ENCODE results near the gene LRRC8A.
"Not testable (repeated sequence)": the region's sequence is repeated elsewhere in the genome, so short reads cannot be mapped to it uniquely, and the experiment has no call there.

Gene LRRC8A

GRCh38 chr9:128923493-128923883 lies 41.6 kb downstream of the LRRC8A start:
- no peak for DNase-seq

- peak; percentile 67 for DNase-seq
These were observed 45.9 kb downstream of the LRRC8A start for GRCh38 chr9:128927731-128928411.

DNA sequence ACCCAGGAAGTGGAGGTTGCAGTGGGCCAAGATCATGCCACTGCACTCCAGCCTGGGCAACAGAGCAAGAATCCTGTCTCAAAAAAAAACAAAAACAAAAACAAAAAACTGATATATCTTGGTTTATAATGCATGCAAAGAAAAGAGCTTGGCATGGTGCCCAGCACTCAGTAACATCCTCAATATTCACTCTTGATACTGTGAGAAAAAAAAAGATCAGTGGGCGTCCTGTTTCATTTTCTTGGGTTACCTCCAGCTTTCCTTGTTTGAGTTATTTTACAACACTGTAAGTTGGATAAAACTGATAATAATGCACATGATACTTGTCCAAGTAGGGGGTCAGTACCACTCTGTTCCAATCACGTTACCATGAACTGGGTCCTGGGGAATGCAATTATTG lies 46.7 kb downstream of the LRRC8A start:
- no peak for DNase-seq

DNA sequence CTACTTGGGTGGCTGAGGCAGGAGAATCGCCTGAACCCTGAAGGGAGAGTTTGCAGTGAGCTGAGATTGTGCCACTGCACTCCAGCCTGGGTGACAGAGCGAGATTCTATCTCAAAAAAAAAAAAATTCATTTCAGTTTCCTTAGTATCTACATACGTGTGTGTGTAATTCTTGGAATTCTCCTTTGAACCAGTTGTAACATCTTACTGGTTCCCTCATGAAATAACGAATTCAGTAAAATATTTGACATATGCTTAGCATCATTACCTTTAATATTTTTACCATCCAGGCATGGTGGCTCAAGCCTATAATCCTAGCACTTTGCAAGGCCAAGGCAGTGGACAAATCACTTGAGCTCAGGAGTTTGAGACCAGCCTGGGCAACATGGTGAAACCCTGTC lies 47.6 kb downstream of the LRRC8A start:
- no peak for DNase-seq

- no peak for DNase-seq
These were observed 51.8 kb downstream of the LRRC8A start for GRCh38 chr9:128933731-128934130.

DNA sequence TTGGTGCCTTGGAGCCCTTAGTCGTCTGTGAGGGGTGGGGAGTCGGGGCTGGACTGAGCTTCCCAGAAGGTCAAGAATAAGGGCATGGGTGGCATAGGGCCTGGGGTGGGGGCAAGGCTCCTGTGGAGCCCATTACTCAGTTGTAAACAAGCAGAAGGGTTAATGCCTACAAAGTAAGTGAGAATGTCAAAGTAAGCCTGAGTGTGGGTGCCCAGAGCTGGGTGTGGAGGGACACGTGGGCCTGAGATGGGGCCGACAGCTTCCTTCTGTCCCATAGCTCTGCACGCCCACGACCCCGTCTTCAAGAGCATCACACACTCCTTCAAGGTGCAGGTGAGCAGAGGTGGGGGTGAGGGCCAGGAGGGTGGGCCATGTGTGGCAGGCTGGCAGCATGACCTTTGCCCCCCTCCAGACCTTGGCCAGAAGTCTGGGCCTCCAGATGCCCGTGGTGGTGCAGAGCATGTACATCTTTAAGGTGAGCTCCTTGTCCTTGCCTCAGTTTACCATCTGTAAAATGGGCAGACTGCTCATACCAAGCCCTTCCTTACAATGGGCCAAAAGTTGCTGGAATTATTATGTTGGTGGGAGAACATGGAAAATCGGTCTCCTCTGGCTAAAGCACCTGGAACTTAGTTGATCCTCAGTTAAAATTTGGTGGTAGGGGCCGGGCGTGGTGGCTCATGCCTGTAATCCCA lies 54.4 kb downstream of the LRRC8A start:
- DNase-seq: no peak

DNA sequence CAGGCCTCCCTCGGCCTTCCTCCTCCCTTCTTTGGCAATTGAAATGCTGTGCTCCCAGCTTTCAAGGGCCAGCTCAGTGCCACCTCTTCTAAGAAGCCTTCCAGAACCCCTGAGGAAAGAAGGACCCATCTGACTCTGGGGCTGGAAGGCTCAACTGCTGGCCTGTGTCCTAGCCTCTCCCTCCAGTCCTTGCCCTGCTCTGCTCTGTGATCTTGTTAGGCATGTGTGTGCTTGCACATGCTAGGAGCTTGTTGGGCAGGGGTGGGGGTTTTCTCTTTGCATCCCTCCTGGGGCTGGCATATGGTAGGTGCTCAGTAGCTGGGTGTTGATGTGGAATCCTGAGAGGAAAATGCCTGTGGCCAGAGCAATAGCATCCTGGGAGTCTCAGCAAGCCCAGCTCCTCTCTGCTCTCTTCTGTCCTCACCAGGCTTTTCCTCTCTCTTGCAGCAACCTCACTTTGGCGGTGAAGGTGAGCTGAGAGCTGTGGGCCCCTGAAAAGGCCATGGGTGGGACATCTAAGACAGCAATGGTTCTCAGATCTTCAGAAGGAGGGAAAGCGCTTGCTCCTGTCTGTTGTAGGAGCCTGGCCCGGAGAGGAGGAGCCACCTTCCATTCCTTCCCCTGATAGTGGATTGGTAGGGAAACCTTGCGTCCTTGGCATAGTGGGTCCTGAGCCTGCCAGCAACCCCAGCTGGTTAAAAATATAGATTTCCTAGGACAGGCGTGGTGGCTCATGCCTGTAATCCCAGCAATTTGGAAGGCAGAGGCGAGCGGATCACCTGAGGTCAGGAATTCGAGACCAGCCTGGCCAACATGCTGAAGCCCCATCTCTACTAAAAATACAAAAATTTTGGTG lies 55.6 kb downstream of the LRRC8A start:
- no peak for DNase-seq

DNA sequence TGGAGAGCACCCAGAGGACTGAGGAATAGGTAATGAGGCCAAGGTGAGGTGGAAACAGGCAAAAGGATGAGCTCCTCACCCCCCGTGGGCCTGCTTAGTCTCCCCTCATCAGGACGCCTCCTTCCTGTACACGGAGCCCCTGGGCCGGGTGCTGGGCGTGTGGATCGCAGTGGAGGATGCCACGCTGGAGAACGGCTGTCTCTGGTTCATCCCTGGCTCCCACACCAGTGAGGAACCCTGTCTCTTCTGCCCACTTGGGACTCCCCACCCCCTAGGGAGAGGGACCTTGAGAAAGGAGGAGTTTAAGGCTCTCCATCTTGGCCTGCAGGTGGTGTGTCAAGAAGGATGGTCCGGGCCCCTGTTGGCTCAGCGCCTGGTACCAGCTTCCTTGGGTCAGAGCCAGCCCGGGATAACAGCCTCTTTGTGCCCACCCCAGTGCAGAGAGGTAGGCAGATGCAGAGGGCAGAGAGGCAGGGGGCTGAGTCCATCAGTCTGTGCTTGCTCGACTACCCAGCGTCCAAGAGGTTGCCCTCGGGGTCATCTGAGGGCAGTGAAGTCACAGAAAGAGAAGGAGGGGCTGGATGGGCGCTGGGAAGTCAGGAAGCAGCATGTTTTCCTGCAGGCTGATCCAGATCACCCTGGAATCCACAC lies 58.5 kb downstream of the LRRC8A start:
- DNase-seq: no peak

DNA sequence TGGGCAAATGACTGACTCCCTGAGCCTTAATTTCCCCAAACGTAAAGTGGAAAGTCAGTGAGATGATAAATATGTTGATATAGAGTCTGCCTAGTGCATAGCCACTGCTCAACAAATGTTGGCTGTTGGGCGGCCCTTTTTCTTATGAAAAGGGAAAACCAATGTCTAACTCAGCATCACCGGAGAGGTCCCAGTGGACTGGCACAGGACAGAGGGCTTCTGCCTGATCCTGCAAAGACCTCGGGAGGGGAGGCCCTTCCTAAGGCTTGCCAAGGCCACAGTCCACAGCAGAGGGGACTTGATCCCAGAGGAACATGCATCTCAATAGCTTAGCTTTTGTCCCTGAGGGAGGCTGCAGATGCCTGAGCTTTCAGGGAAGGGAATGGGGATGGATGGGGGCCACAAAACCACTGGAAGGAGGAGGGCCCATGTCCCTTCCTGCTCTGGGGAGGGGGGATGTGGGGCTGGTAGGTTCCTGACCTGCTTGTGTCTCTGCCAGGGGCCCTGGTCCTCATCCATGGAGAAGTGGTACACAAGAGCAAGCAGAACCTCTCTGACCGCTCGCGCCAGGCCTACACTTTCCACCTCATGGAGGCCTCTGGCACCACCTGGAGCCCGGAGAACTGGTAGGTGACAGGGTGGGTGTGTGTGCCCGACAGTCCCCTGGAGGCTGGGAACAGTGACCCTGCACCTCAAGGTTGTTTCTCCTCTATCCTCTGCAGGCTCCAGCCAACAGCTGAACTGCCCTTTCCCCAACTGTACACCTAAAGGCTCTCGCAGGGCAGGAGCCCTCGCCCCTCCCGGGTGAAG lies 59.2 kb downstream of the LRRC8A start:
- DNase-seq: no peak

DNA sequence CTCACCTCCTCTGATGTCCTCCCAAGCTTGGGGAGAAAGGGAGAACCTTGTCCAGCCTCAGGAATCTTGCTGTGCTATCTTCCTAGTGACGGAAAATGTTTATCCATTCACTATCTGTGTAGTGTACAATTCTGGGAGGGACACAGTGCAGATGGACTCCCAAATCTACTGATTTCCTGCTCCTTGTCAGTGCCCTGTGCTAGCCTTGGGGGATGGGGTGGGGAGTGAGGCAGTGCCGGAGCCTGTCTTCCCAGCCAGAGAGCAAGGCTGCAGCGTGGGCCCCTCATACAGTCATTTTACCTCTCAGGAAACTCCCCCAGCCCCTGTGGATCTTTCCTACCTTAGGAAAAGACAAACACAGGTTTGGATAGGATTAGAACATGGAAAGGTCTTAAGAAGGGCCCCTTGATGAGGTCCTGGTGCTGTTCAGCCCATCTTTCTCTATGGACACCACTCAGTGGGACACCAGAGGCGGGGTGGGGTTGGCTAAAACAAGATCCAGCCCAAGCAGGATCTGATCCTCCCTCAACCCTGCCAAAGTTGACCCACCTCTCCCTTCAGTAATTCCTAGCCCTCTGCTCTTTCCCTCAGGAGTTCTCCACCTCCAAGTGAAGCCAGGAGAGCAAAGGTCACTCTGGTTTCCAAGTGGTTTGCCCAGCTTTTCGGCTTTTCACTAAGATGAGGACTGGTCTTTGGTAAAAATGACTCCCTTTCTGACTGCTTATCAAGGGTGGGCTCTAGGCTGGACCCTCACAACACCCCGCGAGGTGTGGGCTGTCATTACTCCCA lies 62.1 kb downstream of the LRRC8A start:
- no peak for DNase-seq

- not testable (repeated sequence) for DNase-seq
These were observed 63.0 kb downstream of the LRRC8A start for GRCh38 chr9:128944966-128945365.

GRCh38 chr9:128945798-128946501 lies 64.0 kb downstream of the LRRC8A start:
- DNase-seq: no peak

DNA sequence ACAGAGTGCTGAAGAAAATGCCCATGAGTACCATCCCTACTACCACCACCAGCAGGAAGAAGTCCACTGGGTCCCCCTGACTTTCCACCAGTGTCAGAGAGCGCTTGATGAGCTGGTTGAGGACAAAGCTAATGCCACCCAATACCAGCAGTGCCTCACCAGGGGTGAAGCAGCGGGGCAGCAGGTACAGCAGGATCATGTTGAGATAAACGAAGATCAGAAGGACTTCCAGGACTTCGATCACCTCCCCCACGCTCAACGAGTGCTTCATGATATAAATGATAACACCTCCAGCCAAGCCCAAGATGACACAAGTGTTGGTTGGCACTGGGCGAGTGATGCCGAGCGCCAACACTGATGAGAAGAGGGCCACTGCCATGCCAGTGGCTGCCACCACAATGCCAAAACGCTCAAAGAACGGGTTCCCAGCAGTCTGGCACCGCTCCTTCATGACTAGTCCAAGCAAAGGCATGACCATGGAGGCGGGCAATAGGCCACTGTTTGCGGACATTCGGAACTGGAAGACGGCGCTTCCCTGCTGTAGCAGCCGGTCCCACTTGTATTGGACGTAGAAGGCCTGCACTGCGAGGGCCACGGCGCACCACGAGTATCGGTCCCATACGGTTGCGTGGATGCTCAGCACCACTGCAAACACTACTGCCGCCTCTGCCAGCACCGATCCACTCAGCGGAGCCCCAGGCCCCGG lies 64.8 kb downstream of the LRRC8A start:
- DNase-seq: no peak

GRCh38 chr9:128947277-128947526 lies 65.3 kb downstream of the LRRC8A start:
- DNase-seq: no peak

GRCh38 chr9:128947527-128948301 lies 65.8 kb downstream of the LRRC8A start, which contains the start of the genes DOLK and NUP188:
Gene DOLK (minus strand): TSS chr9:128947603. CDS start chr9:128947303, 300 bp downstream.
Gene NUP188 (plus strand): TSS chr9:128947699. CDS start chr9:128947720, 21 bp downstream.
- peak; percentile 98 for DNase-seq

GRCh38 chr9:128961403-128961802 lies 79.5 kb downstream of the LRRC8A start:
- DNase-seq: not testable (repeated sequence)

Data from CD4-positive, alpha-beta T cell treated with Interleukin-10 for 1 hour (primary cell).